Keratinocyte (primary cell): ENCODE data around the gene OVCH2.

Experiments
- EZH2 ChIP-seq: IDR thresholded peaks from one replicate; pipeline ENCODE4 v1.6.1; 2012; ENCODE audit warnings: inconsistent platforms, mild to moderate bottlenecking, low read length, moderate library complexity
- TF ChIP-seq, protein P1 (sequence below), 3 experiments: IDR thresholded peaks in 1 of 3; conservative IDR thresholded peaks in 1 of 3; optimal IDR thresholded peaks in 1 of 3; 2 replicates in 2 of 3; 3 replicates in 1 of 3; pipeline versions ENCODE3 to v1.5.1; 2011; ENCODE audit warnings: low read length in 3 of 3, mild to moderate bottlenecking in 3 of 3, moderate library complexity in 2 of 3, control low read depth in 1 of 3, inconsistent platforms in 1 of 3; ENCODE audit not compliant: insufficient read depth in 2 of 3; ENCODE audit errors: extremely low read depth in 1 of 3

DNA sequence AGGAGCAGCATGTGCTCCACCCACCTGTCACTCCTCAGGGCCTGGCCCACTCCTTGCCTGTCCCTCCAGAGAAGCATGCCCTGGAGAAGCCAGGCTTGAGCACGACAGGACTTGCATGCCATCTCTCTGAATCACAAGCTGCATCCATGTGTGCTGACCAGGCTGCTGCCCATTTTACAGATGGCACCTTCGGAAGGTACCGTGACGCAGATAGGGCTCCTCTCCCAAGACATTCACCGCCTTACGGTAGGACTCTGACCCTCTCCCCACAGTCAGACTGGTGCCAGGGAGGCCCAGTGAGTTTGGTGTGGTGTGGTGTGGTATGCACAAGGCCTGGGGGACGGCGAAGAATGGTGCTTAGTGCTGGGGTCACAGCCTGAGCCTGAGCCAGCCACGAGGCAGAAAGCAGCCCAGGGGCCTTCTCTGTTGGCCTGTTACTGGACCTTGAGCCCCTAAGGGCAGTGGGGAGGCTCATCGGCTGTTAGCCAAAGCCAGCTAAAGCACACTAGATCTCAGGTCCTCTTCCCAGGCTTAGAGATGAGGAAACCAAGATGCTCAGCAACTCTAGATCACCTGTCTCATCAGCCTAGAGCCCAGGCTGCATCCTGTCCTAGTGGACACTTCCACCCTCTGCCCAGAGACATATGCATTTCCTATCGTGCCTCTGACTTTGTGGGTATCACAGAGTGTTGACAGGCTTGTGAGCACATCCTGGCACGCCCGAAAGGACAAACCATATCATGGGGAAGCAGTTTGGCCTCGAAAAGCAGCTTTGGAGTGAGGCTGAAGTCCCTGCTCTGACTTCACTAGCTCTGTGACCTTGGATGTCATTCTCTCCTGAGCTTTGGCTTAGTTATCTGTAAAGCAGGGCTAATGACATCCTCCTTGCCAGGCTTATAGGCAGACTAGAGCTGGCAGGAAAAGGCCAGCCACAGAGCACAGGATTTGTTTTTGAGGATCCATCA lies 50.7 kb downstream of the OVCH2 start:
- no peak for TF ChIP-seq EZH2
- TF ChIP-seq, protein P1, sequence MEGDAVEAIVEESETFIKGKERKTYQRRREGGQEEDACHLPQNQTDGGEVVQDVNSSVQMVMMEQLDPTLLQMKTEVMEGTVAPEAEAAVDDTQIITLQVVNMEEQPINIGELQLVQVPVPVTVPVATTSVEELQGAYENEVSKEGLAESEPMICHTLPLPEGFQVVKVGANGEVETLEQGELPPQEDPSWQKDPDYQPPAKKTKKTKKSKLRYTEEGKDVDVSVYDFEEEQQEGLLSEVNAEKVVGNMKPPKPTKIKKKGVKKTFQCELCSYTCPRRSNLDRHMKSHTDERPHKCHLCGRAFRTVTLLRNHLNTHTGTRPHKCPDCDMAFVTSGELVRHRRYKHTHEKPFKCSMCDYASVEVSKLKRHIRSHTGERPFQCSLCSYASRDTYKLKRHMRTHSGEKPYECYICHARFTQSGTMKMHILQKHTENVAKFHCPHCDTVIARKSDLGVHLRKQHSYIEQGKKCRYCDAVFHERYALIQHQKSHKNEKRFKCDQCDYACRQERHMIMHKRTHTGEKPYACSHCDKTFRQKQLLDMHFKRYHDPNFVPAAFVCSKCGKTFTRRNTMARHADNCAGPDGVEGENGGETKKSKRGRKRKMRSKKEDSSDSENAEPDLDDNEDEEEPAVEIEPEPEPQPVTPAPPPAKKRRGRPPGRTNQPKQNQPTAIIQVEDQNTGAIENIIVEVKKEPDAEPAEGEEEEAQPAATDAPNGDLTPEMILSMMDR (optimal IDR thresholded peaks at IDR 0.05 in 1 of 3, IDR thresholded peaks at IDR 0.05 in 1 of 3, conservative IDR thresholded peaks at IDR 0.05 in 1 of 3; ENCODE audit: extremely low read depth in 1 of 3, insufficient read depth in 2 of 3, low read length in 3 of 3), result no peak
